ENCODE results near the gene CHIC2. TPM values are rescaled to one million over a fixed set of nuclear protein-coding genes. Genes with fewer than 3 reads are reported as not detected.

CHIC2 gene
- polyA plus RNA-seq, 4 donors = 12.5 to 26.2 (median 19.8) TPM

DNA sequence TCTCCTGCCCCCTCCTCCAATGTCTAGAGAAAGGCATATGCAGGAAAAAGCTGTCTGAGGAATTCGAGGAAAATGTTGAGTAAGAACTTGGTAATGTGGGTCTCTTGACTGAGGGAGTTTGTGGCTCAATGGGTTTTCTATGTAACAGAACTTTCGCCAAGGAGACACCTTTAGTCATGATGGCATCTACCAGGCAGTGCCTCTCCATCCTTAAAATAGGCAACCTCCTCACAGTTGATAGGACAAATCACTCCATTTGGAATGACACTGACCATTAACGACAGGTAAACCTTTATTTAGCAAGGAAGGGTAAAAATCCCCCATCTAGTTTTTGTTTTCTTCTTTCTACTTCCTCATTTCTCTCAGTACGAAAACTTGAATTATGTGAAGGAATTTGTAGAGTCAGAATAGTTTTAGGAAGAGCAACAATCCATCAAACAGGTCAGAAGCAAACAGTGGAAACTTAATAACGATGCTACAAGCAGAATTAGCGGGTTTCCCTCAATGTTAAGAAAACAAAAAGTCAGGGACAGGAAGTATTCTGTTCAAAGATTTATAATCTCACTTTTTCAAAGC is 38.2 kb upstream of the CHIC2 start:
- Histone ChIP-seq H3K27ac (ENCODE audit: low read depth in 1 of 3, low read length in 2 of 3) (no peak overlapping the region), H3K4me1 (ENCODE audit: control insufficient read depth in 3 of 3, insufficient read depth in 2 of 3, low read depth in 1 of 3, low read length in 2 of 3) (peaks cover 0 to 21% (median 0%) of the 10 kb centered on the region in 3 donors), H3K4me3 (ENCODE audit: low read depth in 1 of 3, low read length in 3 of 3) (no peak overlapping the region), H3K27me3 (ENCODE audit: control insufficient read depth in 3 of 3, insufficient read depth in 3 of 3, low read length in 3 of 3) (peaks cover 13 to 99% (median 49%) of the 10 kb centered on the region in 3 donors), H3K36me3 (ENCODE audit: control insufficient read depth in 3 of 3, insufficient read depth in 2 of 3, low read depth in 1 of 3, low read length in 3 of 3) (no peaks in the 10 kb centered on the region), H3K9me3 (ENCODE audit: control insufficient read depth in 2 of 2, insufficient read depth in 1 of 2, low read depth in 1 of 2, low read length in 1 of 2) (no peaks in the 10 kb centered on the region)
- no peak for DNase-seq
- 20 to 36% (median 25%) methylated on average over 6 of the region's 6 CpGs for WGBS, 3 donors
- no peak for FAIRE-seq

DNA sequence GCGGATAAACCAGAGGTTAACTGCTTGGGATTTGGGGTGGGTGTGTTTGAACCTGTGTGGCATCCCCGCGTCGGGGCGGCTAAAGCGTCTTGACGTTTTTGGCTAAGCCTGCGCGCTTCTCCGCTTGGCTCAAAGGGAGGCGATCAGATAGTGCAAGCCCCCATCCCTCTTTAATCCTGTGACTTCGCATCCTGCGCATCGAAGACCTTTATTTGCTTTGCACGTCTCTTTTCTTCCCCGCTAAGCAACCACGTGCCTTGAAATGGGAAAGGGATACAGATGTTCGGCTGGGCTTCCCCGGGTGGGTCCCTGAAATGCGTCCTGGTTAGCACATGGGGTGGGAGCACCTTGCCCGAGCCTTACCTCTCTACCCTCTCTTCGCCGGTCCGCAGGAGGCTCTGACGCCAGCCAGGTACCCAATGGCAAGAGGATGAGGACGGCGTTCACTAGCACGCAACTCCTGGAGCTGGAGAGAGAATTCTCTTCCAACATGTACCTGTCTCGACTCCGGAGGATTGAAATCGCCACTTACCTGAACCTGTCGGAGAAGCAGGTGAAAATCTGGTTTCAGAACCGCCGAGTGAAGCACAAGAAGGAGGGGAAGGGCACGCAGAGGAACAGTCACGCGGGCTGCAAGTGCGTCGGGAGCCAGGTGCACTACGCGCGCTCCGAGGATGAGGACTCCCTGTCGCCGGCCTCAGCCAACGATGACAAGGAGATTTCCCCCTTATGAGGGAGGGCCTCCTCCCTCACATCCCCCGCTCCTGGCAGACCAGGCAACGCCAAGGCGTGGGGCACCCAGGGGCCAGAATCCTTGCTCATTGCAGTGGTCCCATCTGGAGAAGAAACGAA is 37.0 kb upstream of the CHIC2 start:
- Histone ChIP-seq H3K9me3 (ENCODE audit: control insufficient read depth in 2 of 2, insufficient read depth in 1 of 2, low read depth in 1 of 2, low read length in 1 of 2) (no peaks in the 10 kb centered on the region), H3K4me3 (ENCODE audit: low read depth in 1 of 3, low read length in 3 of 3) (no peak overlapping the region), H3K27me3 (ENCODE audit: control insufficient read depth in 3 of 3, insufficient read depth in 3 of 3, low read length in 3 of 3) (peaks cover 13 to 99% (median 47%) of the 10 kb centered on the region in 3 donors), H3K36me3 (ENCODE audit: control insufficient read depth in 3 of 3, insufficient read depth in 2 of 3, low read depth in 1 of 3, low read length in 3 of 3) (no peaks in the 10 kb centered on the region), H3K27ac (ENCODE audit: low read depth in 1 of 3, low read length in 2 of 3) (no peak overlapping the region), H3K4me1 (ENCODE audit: control insufficient read depth in 3 of 3, insufficient read depth in 2 of 3, low read depth in 1 of 3, low read length in 2 of 3) (peaks cover 0 to 21% (median 0%) of the 10 kb centered on the region in 3 donors)
- DNase-seq (peak in 1 of 2 donors; percentile 33), FAIRE-seq (no peak)
- 4 to 9% (median 7%) methylated on average over 50 of the region's 50 CpGs for WGBS, 3 donors

DNA sequence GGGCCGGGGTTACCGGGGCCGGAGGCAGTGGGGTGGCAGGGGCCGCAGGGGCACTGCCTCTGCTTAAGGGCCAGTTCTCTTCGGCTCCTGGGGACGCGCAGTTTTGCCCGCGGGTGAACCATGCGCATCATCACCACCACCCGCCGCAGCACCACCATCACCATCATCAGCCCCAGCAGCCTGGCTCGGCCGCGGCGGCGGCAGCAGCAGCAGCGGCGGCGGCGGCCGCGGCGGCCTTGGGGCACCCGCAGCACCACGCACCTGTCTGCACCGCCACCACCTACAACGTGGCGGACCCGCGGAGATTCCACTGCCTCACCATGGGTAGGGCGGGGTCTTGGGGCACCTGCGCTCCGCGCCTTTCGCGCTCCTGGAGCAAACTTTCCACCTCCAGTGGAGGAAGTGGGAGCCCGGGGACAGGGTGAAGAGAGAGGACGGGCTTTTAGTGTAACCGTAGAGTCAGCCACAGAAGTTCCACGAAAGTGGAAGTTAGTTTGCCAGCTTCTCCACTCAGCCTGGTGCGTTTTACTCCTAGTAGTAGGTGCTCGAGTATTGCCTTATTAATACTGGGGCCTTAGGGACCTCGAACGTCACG is 36.3 kb upstream of the CHIC2 start:
- Histone ChIP-seq H3K4me3 (ENCODE audit: low read depth in 1 of 3, low read length in 3 of 3) (no peak overlapping the region), H3K4me1 (ENCODE audit: control insufficient read depth in 3 of 3, insufficient read depth in 2 of 3, low read depth in 1 of 3, low read length in 2 of 3) (peaks cover 0 to 21% (median 0%) of the 10 kb centered on the region in 3 donors), H3K36me3 (ENCODE audit: control insufficient read depth in 3 of 3, insufficient read depth in 2 of 3, low read depth in 1 of 3, low read length in 3 of 3) (no peaks in the 10 kb centered on the region), H3K9me3 (ENCODE audit: control insufficient read depth in 2 of 2, insufficient read depth in 1 of 2, low read depth in 1 of 2, low read length in 1 of 2) (no peaks in the 10 kb centered on the region), H3K27me3 (ENCODE audit: control insufficient read depth in 3 of 3, insufficient read depth in 3 of 3, low read length in 3 of 3) (peaks cover 13 to 100% (median 48%) of the 10 kb centered on the region in 3 donors), H3K27ac (ENCODE audit: low read depth in 1 of 3, low read length in 2 of 3) (no peak overlapping the region)
- FAIRE-seq (no peak), DNase-seq (peak in 1 of 2 donors; percentile 26)
- 2 to 6% (median 2%) methylated on average over 42 to 46 of the region's 46 CpGs for WGBS, 3 donors

DNA sequence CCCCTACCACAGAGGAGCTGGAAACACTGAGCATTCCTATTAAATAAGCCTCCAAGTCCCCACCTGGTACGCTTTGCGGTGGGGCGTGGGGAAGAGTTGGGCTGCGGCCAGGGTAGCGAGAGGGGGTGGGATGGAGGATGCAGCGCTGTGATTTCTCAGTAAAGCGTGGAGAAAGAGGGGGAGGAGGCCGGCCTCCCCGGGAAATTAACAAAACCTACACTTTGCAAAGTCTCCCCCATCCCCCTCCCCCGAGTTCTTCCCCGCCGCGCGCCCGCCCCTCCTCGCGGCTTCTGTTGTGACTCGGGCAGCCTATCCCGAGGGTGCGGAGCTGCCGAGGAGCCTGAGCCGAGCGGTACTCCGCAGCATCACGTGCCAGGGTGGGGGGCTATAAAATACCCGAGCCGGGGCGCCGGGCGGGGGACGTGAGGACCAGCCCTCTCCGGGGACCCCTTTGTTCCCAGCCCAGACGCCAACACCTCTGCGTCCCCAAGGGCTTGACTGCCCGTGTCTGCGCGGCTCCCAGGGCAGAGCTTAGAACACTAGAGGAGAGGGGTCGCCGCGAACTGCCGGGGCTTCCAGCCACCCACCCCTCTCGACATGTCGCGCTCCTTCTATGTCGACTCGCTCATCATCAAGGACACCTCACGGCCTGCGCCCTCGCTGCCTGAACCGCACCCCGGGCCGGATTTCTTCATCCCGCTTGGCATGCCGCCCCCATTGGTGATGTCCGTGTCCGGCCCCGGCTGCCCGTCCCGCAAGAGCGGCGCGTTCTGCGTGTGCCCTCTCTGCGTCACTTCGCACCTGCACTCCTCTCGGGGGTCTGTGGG is 35.6 kb upstream of the CHIC2 start, which contains the start of gene GSX2:
GSX2 (plus strand) TSS at position 416 of the 827 bp plus-strand sequence; CDS start at position 598, 182 bp downstream.
- Histone ChIP-seq H3K27me3 (ENCODE audit: control insufficient read depth in 3 of 3, insufficient read depth in 3 of 3, low read length in 3 of 3) (peaks cover 13 to 100% (median 49%) of the 10 kb centered on the region in 3 donors), H3K4me3 (ENCODE audit: low read depth in 1 of 3, low read length in 3 of 3) (no peak within 1 kb of the TSS), H3K27ac (ENCODE audit: low read depth in 1 of 3, low read length in 2 of 3) (no peak within 1 kb of the TSS), H3K9me3 (ENCODE audit: control insufficient read depth in 2 of 2, insufficient read depth in 1 of 2, low read depth in 1 of 2, low read length in 1 of 2) (no peaks in the 10 kb centered on the region), H3K36me3 (ENCODE audit: control insufficient read depth in 3 of 3, insufficient read depth in 2 of 3, low read depth in 1 of 3, low read length in 3 of 3) (no peaks in the 10 kb centered on the region), H3K4me1 (ENCODE audit: control insufficient read depth in 3 of 3, insufficient read depth in 2 of 3, low read depth in 1 of 3, low read length in 2 of 3) (peaks cover 0 to 21% (median 0%) of the 10 kb centered on the region in 3 donors)
- 1 to 4% (median 1%) methylated on average over 52 to 66 of the region's 66 CpGs for WGBS, 3 donors
- DNase-seq = peak in 1 of 2 donors; percentile 18
- no peak for FAIRE-seq

DNA sequence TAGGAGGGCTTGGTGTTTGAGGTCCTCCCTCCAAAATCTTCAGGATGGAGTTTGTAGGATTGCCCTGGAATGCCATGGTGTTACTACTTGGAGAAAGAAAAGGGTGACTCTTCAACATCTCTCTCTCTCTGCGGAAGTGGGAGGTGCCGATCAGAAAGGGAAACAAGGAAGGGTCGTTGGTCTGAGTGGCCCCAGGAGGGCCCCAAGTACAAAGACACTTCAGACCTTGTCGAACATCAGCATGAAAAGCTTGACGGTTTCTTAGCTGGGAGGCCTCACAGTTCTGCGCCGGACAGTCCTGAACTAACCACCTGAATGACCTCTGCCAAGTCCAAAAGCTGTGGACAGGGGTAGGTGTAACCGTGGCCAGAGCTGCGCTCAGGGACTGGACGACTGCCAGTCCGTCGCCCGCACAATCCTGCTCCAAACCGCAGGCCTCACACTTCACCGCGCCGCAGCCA is 34.9 kb upstream of the CHIC2 start:
- H3K36me3 ChIP-seq (ENCODE audit: control insufficient read depth in 3 of 3, insufficient read depth in 2 of 3, low read depth in 1 of 3, low read length in 3 of 3) = no peaks in the 10 kb centered on the region
- no peak for DNase-seq
- no peak overlapping the region for H3K27ac ChIP-seq (ENCODE audit: low read depth in 1 of 3, low read length in 2 of 3)
- no peak overlapping the region for H3K4me3 ChIP-seq (ENCODE audit: low read depth in 1 of 3, low read length in 3 of 3)
- WGBS, 3 donors = 1 to 3% (median 3%) methylated on average over 17 of the region's 17 CpGs
- peaks cover 0 to 21% (median 0%) of the 10 kb centered on the region in 3 donors for H3K4me1 ChIP-seq (ENCODE audit: control insufficient read depth in 3 of 3, insufficient read depth in 2 of 3, low read depth in 1 of 3, low read length in 2 of 3)
- no peaks in the 10 kb centered on the region for H3K9me3 ChIP-seq (ENCODE audit: control insufficient read depth in 2 of 2, insufficient read depth in 1 of 2, low read depth in 1 of 2, low read length in 1 of 2)
- FAIRE-seq = no peak
- peaks cover 13 to 100% (median 49%) of the 10 kb centered on the region in 3 donors for H3K27me3 ChIP-seq (ENCODE audit: control insufficient read depth in 3 of 3, insufficient read depth in 3 of 3, low read length in 3 of 3)

DNA sequence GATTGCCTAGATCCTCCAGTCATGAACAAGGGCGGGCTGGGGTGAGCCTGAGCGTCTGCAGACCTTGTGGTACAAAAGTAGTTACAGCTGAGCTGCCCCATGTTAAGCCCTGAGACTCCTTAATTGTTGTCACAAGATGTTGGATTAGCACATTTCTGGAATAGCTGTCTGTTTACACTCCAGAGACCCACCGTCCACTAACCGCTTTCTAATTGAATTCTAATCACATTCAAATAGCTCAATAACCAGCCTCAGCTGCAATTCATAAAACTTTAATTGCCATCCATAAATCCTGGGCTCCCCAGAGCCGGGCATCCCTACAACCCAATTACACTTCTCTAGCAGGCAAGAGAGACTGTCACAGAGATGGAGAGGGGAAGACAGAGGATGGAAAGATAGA is 34.0 kb upstream of the CHIC2 start:
- Histone ChIP-seq H3K4me1 (ENCODE audit: control insufficient read depth in 3 of 3, insufficient read depth in 2 of 3, low read depth in 1 of 3, low read length in 2 of 3) (peaks cover 0 to 19% (median 0%) of the 10 kb centered on the region in 3 donors), H3K36me3 (ENCODE audit: control insufficient read depth in 3 of 3, insufficient read depth in 2 of 3, low read depth in 1 of 3, low read length in 3 of 3) (no peaks in the 10 kb centered on the region), H3K27me3 (ENCODE audit: control insufficient read depth in 3 of 3, insufficient read depth in 3 of 3, low read length in 3 of 3) (peaks cover 13 to 100% (median 49%) of the 10 kb centered on the region in 3 donors), H3K9me3 (ENCODE audit: control insufficient read depth in 2 of 2, insufficient read depth in 1 of 2, low read depth in 1 of 2, low read length in 1 of 2) (no peaks in the 10 kb centered on the region), H3K27ac (ENCODE audit: low read depth in 1 of 3, low read length in 2 of 3) (no peak overlapping the region), H3K4me3 (ENCODE audit: low read depth in 1 of 3, low read length in 3 of 3) (no peak overlapping the region)
- 11 to 23% (median 20%) methylated on average over 5 of the region's 5 CpGs for WGBS, 3 donors
- no peak for DNase-seq
- no peak for FAIRE-seq

DNA sequence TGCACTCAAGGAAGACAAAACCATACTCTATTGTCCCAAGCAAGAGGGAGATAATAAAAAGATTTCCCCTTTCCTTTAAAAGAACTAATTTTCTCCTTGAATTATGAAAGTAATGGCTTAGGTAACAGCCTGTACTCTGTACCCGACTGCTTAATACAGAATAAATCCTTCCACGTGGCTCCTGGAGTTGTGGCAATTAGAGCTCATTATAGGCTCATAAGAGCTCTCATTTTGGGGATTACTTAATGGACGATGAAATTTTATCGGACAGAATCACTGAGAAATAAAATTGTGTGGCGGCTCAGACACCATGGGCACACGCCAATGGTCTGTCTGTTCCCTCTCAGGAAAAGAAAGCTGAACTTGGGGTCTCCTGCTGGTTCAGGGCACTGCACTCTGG is 32.7 kb upstream of the CHIC2 start:
- DNase-seq (no peak), FAIRE-seq (no peak)
- peaks cover 8 to 100% (median 51%) of the 10 kb centered on the region in 3 donors for H3K27me3 ChIP-seq (ENCODE audit: control insufficient read depth in 3 of 3, insufficient read depth in 3 of 3, low read length in 3 of 3)
- WGBS, 3 donors = 44 to 49% (median 47%) methylated on average over 6 of the region's 6 CpGs
- H3K9me3 ChIP-seq (ENCODE audit: control insufficient read depth in 2 of 2, insufficient read depth in 1 of 2, low read depth in 1 of 2, low read length in 1 of 2) = no peaks in the 10 kb centered on the region
- no peak overlapping the region for H3K27ac ChIP-seq (ENCODE audit: low read depth in 1 of 3, low read length in 2 of 3)
- H3K4me1 ChIP-seq (ENCODE audit: control insufficient read depth in 3 of 3, insufficient read depth in 2 of 3, low read depth in 1 of 3, low read length in 2 of 3) = peaks cover 2 to 26% (median 3%) of the 10 kb centered on the region in 3 donors
- no peaks in the 10 kb centered on the region for H3K36me3 ChIP-seq (ENCODE audit: control insufficient read depth in 3 of 3, insufficient read depth in 2 of 3, low read depth in 1 of 3, low read length in 3 of 3)
- no peak overlapping the region for H3K4me3 ChIP-seq (ENCODE audit: low read depth in 1 of 3, low read length in 3 of 3)
